DMS114 treated with DMSO at 0.1 percent for 48 hours (cell line): ENCODE measurements around the gene FES.
"Not testable (repeated sequence)": the region's sequence is repeated elsewhere in the genome, so short reads cannot be mapped to it uniquely, and the experiment has no call there.

Experiments used
- DNase-seq: peaks from one replicate; lab custom pipeline; 2025; ENCODE audit not compliant: unreplicated experiment; lab: John Stamatoyannopoulos, UW

The FES gene

GRCh38 chr15:90928106-90928505 lies 43.8 kb downstream of the FES start:
- DNase-seq: not testable (repeated sequence)

- DNase-seq: no peak
These were observed 45.1 kb downstream of the FES start for GRCh38 chr15:90929246-90930019.

- no peak for DNase-seq
These were observed 46.7 kb downstream of the FES start for GRCh38 chr15:90930861-90931574.

- DNase-seq: no peak
These were observed 47.2 kb downstream of the FES start for GRCh38 chr15:90931575-90931827.

- peak; percentile 79 for DNase-seq
These were observed 47.7 kb downstream of the FES start, which contains the start of gene HDDC3 for GRCh38 chr15:90931828-90932659. HDDC3 (minus strand) TSS chr15:90932549; CDS start chr15:90932540, 9 bp downstream.

- no peak for DNase-seq
These were observed 48.3 kb downstream of the FES start for GRCh38 chr15:90932660-90932991.

GRCh38 chr15:90933301-90933700 lies 49.0 kb downstream of the FES start:
- no peak for DNase-seq

GRCh38 chr15:90934256-90934948 lies 50.1 kb downstream of the FES start:
- peak; percentile 86 for DNase-seq

GRCh38 chr15:90934949-90935751 lies 50.8 kb downstream of the FES start, which contains the start of gene UNC45A:
UNC45A (plus strand) TSS chr15:90935285; CDS start chr15:90935325, 40 bp downstream.
- DNase-seq: peak; percentile 73

- DNase-seq: no peak
These were observed 52.5 kb downstream of the FES start for GRCh38 chr15:90936823-90937222.

- no peak for DNase-seq
These were observed 54.0 kb downstream of the FES start for GRCh38 chr15:90938261-90938660.

- no peak for DNase-seq
These were observed 55.5 kb downstream of the FES start for GRCh38 chr15:90939756-90940155.

- DNase-seq: no peak
These were observed 56.7 kb downstream of the FES start for GRCh38 chr15:90941038-90941437.

- no peak for DNase-seq
These were observed 58.2 kb downstream of the FES start for GRCh38 chr15:90942354-90943120.

GRCh38 chr15:90945091-90945490 lies 60.8 kb downstream of the FES start:
- no peak for DNase-seq
